ENCODE data around the gene RCC2.
"Not testable (repeated sequence)": the region's sequence is repeated elsewhere in the genome, so short reads cannot be mapped to it uniquely, and the experiment has no call there.

The RCC2 gene

DNA sequence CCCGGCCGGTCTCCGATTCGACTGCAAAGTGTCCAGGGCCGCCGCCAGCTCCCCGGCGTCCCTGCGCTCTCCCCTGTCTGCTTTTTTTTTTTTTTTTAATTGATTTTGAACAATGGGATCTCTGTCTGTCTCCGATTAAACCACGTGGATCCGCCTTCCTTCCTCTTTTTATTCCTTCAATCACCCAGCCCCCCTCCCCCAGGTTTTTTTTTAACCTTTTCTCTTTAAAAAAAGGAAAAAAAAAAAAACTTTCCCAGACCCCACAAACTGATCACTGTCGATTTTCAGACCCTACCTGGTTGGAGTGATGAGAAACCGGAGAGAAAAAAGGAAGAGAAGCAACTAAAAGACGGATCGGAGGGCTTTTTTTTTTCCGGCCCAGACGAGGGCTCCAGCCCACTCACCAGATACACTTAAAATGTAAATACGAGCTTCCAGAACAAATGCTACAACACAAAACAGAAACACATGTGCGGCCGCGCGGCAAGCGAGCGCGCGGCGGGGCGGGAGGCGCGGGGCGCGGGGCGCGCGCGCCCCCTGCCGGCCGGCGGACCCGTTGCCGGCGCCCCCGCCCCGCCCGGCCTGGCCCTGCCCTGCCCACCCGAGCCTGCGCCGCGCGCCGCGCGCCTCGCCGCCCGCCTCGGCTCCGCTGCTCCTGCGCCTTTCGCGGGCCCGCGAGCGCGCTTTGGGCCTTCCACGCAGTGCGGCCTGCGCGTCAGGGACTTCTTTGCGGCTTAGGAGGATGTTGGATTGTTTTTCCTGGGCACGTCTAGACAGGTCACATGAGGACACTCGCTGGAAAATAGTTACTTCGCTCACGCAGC, at the start of gene RCC2:
RCC2 (minus strand) TSS at position 428 of the 824 bp plus-strand sequence. CDS start 1,163 bp downstream, outside the sequence.
- DNase-seq, result peak; percentile 59 to 62

DNA sequence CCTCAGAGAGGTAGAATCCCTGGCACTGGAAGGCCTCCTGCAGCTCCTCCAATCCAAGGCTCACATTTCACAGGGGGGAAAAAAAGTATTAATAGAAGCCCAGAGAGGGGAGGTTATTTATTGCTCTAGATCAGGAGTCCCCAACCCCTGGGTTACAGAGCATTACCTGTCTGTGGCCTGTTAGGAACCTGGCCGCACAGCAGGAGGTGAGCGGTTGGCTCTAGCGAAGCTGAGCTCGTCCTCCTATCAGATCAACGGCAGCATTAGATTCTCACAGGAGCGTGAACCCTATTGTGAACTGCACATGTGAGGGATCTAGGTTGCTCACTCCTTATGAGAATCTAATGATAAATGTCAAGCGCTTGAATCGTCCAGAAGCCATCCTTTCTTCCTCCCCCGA, 46.8 kb upstream of the RCC2 start:
- no peak for DNase-seq

DNA sequence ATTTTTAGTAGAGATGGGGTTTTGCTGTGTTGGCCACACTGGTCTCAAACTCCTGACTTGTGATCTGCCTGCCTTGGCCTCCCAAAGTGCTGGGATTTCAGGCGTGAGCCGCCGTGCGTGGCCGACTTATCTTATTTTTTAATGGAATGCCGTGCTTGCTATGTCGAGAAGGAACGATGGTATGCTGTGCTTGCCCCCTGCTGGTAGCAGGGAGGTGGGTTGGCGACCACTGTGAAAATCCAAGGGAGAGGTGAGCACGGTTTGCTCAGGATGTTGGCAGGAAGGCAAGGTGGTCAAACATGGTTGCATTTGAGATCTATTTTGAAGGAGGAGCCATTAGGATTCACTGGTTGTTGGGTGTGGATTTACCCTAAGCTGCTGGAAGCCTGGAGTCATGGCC, 45.8 kb upstream of the RCC2 start:
- DNase-seq, result no peak

DNA sequence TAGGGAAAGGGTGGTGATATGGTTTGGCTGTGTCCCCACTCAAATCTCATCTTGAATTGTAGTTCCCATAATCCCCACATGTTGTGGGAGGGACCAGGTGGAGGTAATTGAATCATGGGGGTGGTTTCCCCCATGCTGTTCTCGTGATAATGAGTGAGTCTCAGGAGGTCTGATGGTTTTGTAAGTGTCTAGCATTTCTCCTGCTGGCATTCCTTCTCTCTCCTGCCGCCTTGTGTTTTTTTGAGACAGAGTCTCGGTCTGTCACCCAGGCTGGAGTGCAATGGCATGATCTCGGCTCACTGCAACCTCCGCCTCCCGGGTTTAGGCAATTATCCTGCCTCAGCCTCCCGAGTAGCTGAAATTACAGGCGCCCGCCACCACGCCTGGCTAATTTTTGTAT, 42.5 kb upstream of the RCC2 start:
- DNase-seq, result not testable (repeated sequence)

DNA sequence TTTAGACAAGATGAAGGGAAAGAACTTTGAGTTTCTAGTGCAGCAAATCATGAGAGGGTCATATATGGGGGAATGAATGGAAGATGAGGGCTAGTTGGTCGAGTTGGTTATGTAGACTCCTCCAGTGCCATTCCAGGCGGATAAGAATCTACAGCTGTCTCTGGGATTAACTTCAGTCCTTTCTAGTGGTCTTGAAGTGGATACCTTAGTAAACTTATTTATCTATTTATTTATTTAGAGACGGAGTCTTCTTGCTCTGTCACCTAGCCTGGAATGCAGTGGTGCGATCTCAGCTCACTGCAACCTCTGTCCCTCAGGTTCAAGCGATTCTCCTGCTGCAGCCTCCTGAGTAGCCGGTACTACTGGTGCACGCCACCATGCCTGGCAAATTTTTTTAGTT, 41.4 kb upstream of the RCC2 start:
- no peak for DNase-seq

DNA sequence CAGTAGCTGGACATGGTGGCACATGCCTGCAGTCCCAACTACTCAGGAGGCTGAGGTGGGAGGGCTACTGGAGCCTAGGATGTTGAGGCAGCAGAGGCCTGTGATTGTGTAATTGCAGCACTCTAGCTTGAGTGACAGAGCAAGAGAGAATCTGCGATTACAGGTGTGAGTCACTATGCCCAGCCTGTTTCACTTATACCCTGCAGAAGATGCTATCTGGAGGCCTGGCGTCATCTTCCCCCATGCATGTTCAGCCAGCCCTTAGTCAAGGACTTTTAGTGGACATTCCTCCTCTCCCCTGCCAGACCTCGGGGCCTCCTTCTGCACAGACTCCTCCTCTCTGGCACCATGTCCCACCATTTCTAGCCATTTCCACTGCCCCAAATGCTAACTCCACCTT, 36.3 kb upstream of the RCC2 start:
- DNase-seq, result no peak

DNA sequence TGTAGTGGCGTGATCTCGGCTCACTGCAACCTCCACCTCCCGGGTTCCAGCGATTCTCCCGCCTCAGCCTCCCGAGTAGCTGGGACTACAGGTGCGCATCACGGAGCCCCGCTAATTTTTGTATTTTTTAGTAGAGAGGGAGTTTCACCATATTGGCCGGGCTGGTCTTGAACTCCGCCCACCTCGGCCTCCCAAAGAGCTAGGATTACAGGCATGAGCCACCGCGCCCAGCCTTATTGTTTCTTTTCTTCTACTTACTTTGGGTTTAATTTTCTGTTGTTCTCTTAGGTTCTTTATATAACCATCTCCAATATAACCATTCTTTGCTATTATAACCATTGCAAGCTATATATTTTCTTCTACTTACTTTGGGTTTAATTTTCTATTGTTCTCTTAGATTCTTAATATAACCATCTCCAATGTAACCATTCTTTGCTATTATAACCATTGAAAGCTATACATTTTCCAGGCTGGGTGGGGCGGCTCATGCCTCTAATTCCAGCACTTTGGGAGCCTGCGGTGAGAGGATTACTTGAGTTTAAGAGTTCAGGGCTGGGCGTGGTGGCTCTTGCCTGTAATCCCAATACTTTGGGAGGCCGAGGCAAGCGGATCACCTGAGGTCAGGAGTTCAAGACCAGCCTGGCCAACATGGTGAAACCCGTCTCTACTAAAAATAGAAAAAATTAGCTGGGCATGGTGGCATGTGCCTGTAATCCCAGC, 35.5 kb upstream of the RCC2 start:
- DNase-seq, result not testable (repeated sequence)

DNA sequence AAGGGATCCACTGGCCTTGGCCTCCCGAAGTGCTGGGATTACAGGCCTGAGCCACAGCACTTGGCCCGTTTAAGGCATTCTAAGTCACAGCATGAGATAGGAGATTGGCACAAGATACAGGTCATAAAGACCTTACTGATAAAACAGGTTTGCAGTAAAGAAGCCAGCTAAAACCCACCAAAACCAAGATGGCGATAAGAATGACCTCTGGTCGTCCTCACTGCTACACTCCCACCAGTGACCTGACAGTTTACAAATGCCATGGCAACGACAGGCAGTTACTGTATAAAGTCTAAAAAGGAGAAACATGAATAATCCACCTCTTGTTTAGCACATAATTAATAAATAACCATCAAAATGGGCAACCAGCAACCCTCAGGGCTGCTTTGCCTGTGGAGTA, 33.3 kb upstream of the RCC2 start:
- no peak for DNase-seq

DNA sequence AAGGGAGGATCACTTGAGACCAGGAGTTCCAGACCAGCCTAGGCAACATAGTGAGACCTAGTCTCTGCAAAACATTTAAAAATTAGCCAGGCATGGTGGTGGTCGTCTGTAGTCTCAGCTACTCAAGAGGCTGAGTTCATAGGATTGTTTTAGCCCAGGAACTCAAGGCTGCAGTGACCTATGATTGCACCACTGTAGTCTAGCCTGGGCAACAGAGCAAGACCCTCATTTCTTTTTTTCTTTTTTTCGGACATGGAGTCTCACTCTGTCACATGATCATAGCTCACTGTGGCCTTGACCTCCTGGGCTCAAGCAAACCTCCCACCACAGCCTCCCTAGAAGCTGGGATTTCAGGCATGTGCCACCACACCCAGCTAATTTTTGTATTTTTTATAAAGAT, 31.9 kb upstream of the RCC2 start:
- DNase-seq, result no peak

DNA sequence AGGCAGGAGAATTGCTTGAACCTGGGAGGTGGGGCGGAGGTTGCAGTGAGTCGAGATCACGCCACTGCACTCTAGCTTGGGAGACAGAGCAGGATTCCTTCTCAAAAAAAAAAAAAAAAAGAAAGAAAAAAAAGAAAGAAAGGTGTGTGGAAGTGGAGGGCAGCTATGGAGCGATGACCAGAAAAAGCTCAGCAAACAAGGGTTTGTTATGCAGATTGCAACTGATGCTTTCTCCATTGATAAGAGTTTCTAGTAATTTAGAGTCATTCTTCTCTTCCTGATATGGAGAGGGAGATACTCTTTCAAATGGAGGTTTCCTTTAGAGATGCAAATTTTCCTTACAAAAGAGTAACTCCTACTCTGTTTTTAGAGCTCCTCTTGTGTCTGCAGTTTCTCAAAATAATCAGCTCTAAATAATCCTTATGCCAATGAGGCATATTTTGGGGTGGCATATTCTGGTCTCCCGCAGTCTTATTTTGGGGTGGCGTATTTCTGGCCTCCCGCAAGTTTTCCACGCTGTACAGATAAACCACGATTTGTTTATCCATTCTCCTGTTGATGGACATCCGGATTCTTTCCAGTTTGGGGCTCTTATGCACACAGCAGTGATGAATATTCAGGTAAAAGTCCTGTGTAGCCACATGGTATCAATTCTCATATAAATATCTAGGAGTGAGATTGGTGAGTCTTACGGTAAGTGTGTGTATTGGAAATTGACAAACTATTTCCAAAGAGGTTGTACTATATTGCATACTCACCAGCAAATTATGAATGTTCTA, 30.7 kb upstream of the RCC2 start:
- no peak for DNase-seq

DNA sequence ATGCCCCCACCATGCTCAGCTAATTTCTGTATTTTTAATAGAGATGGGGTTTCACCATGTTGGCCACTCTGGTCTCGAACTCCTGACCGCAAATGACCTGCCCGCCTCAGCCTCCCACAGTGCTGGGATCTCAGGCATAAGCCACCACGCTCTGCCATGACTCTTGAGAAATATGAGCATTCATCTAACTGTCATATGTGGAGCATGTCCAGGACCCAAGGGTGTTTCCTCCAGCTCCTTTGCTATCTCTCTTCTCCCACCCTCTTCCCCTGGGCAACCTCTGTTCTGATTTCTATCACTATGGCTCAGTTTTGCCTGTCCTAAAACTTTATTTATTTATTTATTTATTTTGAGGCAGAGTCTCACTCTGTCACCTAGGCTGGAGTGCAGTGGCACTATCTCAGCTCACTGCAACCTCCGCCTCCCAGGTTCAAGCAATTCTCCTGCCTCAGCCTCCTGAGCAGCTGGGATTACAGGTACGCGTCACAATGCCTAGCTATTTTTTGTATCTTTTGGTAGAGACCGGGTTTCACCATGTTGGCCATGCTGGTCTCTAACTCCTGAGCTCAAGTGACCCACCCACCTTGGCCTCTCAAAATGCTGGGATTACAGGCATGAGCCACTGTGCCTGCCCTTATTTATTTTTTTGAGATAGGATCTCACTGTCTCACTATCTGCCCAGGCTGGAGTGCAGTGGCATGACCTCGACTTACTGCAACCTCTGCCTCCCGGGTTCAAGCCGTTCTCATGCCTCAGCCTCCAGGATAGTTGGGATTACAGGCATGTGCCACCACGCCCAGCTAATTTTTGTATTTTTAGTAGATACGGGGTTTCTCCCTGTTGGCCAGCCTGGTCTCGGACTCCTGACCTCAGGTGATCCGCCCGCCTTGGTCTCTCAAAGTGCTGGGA, 29.1 kb upstream of the RCC2 start:
- DNase-seq, result not testable (repeated sequence)

DNA sequence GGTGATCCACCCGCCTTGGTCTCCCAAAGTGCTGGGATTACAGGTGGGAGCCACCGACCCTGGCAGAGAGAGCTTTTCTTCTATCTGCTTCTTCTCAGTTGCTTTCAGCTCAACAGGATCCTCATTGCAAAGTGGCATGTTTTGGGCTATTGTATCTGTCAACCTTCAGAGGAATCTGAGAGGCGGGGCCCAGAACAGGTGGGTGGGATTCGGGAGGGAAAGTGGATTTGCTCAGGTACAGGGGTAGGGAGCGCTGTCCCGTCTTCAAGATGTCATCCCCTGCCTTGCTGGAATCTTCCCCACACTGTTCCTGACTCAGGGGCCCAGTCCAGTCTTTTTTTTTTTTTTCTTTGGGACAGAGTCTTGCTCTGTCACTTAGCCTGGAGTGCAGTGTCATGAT, 26.9 kb upstream of the RCC2 start:
- DNase-seq, result no peak

DNA sequence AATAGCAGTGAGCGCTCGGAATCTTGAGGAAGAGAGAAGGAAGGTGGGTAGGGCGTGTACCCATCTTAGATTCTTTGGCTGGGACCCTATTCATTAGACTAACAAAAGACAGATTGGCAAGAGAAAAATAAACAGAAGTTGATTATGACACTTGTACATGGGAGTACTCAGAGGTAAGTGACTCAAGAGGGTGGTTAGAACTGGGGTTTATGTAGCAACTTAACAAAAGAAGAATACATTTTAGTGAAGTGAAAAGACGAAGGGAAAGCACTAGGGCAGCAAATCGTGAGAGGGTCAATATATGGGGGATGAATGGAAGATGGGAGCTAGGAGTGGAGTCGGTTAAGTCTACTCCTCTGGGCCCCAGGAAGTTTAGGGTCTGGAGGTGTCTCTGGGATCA, 25.8 kb upstream of the RCC2 start:
- DNase-seq, result peak in 1 of 2 donors; percentile 58

DNA sequence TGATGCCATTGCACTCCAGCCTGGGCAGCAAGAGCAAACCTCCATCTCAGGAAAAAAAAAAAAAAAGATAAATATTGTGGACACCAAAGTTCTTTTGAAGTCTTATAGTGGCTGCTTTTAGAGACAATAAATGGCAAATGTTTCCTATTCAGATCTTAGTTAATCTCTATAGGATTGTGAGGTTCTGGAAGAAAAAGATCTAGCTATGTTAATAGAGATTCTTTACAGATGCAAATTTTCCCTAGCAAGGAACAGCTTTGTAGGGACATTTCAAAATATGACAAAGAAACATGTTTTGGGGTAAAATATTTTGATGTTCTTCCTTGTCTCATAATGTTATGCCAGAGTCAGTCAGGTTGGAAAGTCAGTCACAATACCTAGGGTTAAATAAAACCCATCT, 24.5 kb upstream of the RCC2 start:
- no peak for DNase-seq

DNA sequence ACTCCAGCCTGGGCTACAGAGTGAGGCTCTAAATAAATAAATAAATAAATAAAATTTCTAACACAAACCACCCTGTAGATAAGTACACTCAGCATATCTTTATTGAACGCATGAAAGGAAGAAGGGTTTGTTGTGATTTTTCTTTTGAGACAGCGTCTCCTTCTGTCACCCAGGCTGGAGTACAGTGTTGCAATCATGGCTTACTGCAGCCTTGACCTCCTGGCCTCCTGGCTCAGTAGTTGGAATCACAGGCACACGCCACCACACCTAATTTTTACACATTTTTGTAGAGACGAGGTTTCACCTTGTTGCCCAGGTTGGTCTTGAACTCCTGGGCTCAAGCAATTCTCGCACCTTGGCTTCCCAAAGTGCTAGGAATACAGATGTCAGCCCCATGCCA, 23.2 kb upstream of the RCC2 start:
- no peak for DNase-seq

DNA sequence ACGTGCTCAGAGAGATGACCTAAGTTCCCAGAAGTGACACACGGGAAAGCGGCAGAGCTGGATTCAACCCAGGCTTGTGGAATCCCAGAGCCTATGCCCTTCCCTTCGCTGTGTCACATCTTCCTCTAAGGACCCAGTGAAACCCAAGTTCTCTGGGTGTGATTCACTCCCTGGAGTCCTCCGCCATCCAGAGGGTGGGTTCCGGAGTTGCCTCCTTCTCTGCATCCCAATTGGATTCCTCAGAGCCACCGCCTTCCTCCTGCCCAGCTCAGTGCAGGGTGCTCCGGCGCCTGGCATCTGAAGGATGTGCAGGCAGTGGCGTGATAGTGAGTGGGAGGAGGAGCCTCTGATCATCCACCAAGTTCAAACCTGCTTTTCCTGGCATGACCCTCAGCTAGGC, 20.7 kb upstream of the RCC2 start:
- DNase-seq, result no peak

DNA sequence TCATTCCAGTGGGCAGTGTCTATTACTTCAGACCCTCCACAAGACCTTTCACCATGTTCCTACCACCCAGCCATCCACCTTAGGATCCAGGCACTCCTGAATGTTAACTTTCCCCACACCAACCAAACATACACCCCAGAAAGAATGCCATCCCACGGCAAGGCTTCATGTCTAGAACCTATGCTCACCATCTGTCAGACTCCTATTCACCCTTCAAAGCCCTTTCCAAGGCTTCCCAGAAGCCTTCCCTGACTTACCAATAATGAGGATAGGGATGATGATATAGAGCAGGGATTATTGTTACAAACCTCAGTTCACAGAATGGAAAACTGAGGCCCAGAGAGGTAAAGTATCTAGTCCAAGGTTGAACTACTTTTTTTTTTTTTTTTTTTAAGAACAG, 19.3 kb upstream of the RCC2 start:
- DNase-seq, result no peak

DNA sequence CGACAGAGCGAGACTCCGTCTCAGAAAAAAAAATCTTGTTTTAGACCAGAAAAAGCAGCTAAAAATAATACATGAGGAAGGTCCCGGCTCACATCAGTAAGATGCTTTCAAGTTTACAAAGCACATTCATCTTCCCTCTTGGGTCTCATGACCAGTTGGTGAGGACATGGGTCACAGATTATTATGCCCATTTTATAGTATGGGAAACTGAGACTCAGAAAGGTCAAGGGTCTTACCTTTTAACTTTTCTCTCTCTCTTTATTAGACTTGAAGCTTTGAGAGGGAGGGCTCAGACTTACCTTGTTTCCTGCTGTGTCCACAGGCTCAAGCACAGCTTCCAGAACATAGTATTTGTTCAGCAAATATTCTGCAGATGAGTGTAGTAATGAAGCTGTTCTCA, 13.2 kb upstream of the RCC2 start:
- DNase-seq, result no peak

DNA sequence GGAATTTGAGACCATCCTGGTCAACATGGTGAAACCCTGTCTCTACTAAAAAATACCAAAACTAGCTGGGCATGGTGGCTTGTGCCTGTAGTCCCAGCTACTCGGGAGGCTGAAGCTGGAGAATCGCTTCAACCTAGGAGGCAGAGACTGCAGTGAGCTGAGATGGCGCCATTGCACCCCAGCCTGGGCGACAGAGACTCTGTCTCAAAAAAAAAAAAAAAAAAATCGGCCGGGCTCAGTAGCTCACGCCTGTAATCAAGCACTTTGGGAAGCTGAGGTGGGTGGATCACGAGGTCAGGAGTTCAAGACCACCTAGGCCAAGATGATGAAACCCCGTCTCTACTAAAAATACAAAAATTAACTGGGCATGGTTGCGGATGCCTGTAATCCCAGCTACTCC, 12.7 kb upstream of the RCC2 start:
- not testable (repeated sequence) for DNase-seq

DNA sequence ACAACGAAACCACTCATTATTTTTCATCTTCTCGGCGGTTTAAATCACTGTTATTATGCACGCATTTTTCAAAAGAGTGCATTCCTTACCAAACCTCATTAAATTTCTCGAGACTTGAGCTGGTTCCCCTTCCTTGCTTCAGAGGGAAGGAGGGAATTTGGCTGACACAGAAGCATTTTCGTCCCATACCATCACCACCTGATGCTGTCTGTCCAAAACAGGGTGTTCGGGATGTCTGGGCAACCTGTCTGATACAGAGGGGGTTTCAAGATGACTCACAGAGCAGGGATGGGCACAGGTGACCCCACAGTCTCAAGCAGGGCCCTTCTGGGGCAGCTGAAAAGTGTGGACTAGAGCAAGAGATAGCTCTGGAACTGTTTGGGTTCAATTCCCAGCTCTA, 12.3 kb upstream of the RCC2 start:
- no peak for DNase-seq

DNA sequence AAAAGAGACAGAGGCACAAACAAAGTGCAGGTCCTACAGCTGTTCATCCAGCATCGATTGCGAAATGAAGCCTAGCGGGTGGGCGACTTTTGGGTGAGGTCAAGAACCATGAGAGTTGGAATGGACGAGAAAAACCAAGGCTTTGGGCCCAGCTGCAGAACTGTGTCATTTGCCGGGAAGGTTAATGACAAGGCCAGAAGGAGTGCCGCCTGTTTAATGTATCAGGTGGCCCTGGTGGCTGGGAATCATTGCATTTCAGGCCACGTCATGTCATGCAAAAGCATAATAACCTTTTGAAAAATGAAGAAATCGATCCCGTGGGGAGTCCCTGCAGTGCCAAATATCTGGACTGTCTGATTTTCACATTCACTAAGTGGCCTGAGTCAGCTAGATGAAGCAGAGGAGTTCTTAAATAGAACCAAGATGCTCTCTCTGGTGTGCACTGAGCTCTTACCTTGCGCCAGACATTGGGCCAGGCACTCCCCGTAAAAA, 8.1 kb upstream of the RCC2 start:
- no peak for DNase-seq

DNA sequence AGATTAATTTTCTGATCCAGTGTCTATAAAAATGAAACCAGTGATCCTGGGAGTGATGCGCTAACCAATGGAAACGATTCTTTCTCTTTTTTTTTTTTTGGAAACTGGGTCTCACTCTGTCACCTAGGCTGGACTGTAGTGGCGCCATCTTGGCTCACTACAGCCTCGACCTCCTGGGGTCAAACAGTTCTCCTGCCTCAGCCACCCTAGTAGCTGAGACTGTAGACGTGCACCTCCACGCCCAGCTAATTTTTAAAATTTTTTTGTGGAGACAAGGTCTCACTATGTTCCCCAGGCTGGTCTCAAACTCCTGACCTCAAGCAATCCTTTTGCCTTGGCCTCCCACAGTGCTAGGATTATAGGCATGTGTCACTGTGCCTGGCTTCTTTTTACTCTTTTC, 3.4 kb upstream of the RCC2 start:
- no peak for DNase-seq

DNA sequence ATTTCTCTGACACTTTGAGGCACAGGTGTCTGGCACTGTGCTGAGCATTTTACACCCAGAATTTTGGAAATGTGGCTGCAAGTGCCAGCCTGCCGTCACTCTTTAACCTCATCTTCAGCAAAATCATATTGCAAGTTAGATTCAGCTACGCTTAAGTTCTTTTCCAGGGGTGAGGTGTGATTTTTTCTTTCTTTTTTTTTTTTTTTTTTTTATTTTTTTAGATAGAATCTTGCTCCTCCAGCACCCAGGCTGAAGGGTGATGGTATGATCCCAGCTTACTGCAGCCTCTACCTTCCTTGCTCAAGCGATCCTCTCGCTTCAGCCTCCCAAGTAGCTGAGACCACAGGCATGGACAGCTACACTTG, 2.5 kb upstream of the RCC2 start:
- no peak for DNase-seq
